ENCODE data around the gene NCR3LG1. TPM values are rescaled to one million over a fixed set of nuclear protein-coding genes. Genes with fewer than 3 reads are reported as not detected.

NCR3LG1 gene
- total RNA-seq, 1 donor from 2014 or later, result 1.2 TPM

- DNase-seq (ENCODE audit: low read depth), result no peak
- H3K4me3 ChIP-seq (ENCODE audit: low read depth, low read length), result no peak overlapping the region
- TF ChIP-seq, protein P1, sequence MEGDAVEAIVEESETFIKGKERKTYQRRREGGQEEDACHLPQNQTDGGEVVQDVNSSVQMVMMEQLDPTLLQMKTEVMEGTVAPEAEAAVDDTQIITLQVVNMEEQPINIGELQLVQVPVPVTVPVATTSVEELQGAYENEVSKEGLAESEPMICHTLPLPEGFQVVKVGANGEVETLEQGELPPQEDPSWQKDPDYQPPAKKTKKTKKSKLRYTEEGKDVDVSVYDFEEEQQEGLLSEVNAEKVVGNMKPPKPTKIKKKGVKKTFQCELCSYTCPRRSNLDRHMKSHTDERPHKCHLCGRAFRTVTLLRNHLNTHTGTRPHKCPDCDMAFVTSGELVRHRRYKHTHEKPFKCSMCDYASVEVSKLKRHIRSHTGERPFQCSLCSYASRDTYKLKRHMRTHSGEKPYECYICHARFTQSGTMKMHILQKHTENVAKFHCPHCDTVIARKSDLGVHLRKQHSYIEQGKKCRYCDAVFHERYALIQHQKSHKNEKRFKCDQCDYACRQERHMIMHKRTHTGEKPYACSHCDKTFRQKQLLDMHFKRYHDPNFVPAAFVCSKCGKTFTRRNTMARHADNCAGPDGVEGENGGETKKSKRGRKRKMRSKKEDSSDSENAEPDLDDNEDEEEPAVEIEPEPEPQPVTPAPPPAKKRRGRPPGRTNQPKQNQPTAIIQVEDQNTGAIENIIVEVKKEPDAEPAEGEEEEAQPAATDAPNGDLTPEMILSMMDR (conservative IDR thresholded peaks at IDR 0.05; ENCODE audit: low read depth, low read length), result no peak
Measured at GRCh38 chr11:17369684-17370243, 18.2 kb downstream of the NCR3LG1 start.

DNA sequence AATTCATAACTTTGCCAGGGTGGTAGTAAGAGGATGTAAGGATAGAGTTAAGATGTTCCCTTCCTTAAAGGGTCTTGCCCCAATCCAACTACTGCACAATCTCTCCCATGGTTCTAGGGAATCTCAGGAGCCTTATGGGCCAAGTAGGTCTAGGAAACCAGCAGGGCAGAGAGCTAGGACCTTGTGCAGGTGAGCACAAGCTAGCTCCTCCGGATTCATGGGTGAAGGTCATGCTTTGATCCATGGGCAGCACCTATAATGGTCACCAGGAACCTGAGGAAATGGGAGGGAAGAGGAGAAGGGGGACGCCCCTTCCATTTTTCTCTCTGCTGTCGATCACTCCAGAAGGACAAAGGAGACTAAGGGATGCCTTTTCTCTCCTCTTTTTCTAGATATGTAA is 20.0 kb downstream of the NCR3LG1 start:
- DNase-seq (ENCODE audit: low read depth), result no peak
- TF ChIP-seq, protein P1 (conservative IDR thresholded peaks at IDR 0.05; ENCODE audit: low read depth, low read length), result no peak

GRCh38 chr11:17375547-17375946 is 23.9 kb downstream of the NCR3LG1 start:
- DNase-seq (ENCODE audit: low read depth), result no peak
- no peak overlapping the region for H3K4me3 ChIP-seq (ENCODE audit: low read depth, low read length)
- TF ChIP-seq, protein P1 (conservative IDR thresholded peaks at IDR 0.05; ENCODE audit: low read depth, low read length), result no peak

More for the DNA sequence above, 20.0 kb downstream of the NCR3LG1 start:
- no peak overlapping the region for H3K4me3 ChIP-seq (ENCODE audit: low read depth, low read length)

GRCh38 chr11:17376493-17376892 is 24.9 kb downstream of the NCR3LG1 start:
- H3K4me3 ChIP-seq (ENCODE audit: low read depth, low read length), result no peak overlapping the region
- DNase-seq (ENCODE audit: low read depth), result no peak
- TF ChIP-seq, protein P1 (conservative IDR thresholded peaks at IDR 0.05; ENCODE audit: low read depth, low read length), result no peak

DNA sequence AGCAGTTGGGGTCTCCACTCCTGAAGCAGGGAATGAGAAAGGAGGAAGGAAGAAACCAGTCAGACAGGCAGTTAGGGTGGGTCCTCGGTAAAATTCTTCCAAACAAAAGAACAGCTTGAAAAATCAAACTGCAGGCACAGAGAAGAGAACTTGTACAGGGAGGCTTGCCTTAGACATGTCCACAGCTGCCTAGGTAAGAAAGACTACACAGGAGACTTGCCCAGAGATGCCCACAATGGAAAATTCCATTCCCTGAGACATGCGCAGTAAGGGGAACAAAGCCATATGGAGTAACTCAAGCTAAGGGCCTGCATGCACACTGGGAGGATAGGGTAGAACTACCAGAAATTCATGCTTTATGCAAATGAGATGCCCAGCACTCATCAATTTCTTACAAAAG is 27.1 kb downstream of the NCR3LG1 start:
- DNase-seq (ENCODE audit: low read depth), result no peak
- no peak overlapping the region for H3K4me3 ChIP-seq (ENCODE audit: low read depth, low read length)
- TF ChIP-seq, protein P1 (conservative IDR thresholded peaks at IDR 0.05; ENCODE audit: low read depth, low read length), result no peak

- no peak overlapping the region for H3K4me3 ChIP-seq (ENCODE audit: low read depth, low read length)
- TF ChIP-seq, protein P1 (conservative IDR thresholded peaks at IDR 0.05; ENCODE audit: low read depth, low read length), result no peak
- no peak for DNase-seq (ENCODE audit: low read depth)
Measured at GRCh38 chr11:17379383-17380180, 28.0 kb downstream of the NCR3LG1 start.
